Right lobe of liver (tissue), 4 donors: Measurements from ENCODE around the gene KCNG3.

Experiments
- POLR2A ChIP-seq: fragments of 450-650 bp; IDR thresholded peaks from one replicate; pipeline ENCODE4 v1.6.1; 2017; ENCODE audit warnings: antibody characterized with exemption, mild to moderate bottlenecking
- TF ChIP-seq, protein P1 (sequence below), 4 donors: fragments of 200-600 bp in 3 of 4; fragments of 450-650 bp in 1 of 4; IDR thresholded peaks; one replicate each; pipeline versions ENCODE4 v1.5.1 to v1.8.0; 2016 to 2022; ENCODE audit warnings: antibody characterized with exemption in 4 of 4, mild to moderate bottlenecking in 2 of 4
- donor health status: DM: no; HTN: no; CAD: no.
- donor health status: DM: no; HTN: no; CAD: no.
- donor health status: DM: no; HTN: yes; CAD: no.

DNA sequence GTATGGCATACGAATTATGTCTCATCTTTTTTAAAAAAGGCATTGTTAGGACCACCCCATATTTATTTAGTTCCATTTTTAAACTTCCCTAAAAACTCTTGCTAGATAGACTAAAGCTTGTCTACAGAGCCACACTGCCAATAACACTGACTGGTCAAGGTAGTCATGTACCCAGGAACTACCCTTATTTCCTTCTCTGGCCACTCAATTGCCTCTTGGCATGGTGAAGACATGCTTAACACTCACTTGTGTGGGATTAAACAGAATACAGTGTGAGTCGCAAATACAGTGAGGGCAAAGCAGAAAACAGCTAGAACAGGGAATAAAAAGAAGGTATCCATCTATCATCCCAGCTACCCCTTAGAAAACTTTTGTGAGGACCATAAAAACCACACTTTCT, 57.4 kb downstream of the KCNG3 start:
- TF ChIP-seq, protein P1, sequence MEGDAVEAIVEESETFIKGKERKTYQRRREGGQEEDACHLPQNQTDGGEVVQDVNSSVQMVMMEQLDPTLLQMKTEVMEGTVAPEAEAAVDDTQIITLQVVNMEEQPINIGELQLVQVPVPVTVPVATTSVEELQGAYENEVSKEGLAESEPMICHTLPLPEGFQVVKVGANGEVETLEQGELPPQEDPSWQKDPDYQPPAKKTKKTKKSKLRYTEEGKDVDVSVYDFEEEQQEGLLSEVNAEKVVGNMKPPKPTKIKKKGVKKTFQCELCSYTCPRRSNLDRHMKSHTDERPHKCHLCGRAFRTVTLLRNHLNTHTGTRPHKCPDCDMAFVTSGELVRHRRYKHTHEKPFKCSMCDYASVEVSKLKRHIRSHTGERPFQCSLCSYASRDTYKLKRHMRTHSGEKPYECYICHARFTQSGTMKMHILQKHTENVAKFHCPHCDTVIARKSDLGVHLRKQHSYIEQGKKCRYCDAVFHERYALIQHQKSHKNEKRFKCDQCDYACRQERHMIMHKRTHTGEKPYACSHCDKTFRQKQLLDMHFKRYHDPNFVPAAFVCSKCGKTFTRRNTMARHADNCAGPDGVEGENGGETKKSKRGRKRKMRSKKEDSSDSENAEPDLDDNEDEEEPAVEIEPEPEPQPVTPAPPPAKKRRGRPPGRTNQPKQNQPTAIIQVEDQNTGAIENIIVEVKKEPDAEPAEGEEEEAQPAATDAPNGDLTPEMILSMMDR (IDR thresholded peaks at IDR 0.05) = no peak
- TF ChIP-seq POLR2A = no peak
